ENCODE measurements around the gene IL1RAPL2.

DNA sequence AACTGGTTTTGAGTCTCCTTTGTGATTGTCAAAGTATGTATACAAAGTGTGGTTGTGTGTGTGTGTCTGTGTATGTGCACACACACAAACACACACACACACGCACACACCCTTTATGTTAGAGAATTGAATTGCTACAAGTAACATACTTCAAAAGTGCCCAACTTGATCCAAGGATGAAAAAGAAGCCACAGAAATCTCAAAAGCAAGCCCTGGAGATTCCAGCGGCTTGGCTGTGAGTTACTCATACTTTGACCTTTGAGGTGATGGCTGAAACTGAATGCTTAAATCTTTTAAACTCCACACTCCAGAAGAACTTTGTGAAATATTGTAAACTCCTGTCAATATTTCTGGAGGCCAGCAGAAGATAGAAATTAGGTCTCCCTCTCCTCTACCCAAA lies 1087.9 kb downstream of the IL1RAPL2 start:
- TF ChIP-seq, protein P1, sequence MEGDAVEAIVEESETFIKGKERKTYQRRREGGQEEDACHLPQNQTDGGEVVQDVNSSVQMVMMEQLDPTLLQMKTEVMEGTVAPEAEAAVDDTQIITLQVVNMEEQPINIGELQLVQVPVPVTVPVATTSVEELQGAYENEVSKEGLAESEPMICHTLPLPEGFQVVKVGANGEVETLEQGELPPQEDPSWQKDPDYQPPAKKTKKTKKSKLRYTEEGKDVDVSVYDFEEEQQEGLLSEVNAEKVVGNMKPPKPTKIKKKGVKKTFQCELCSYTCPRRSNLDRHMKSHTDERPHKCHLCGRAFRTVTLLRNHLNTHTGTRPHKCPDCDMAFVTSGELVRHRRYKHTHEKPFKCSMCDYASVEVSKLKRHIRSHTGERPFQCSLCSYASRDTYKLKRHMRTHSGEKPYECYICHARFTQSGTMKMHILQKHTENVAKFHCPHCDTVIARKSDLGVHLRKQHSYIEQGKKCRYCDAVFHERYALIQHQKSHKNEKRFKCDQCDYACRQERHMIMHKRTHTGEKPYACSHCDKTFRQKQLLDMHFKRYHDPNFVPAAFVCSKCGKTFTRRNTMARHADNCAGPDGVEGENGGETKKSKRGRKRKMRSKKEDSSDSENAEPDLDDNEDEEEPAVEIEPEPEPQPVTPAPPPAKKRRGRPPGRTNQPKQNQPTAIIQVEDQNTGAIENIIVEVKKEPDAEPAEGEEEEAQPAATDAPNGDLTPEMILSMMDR (IDR thresholded peaks at IDR 0.05; ENCODE audit: low read depth, low read length, poor library complexity, severe bottlenecking), result no peak
- TF ChIP-seq EZH2phosphoT487 (IDR thresholded peaks at IDR 0.05; ENCODE audit: borderline replicate concordance, low read length), result no peak

Data from DOHH2 (cell line).